Right lobe of liver (tissue), 4 donors: Measurements from ENCODE around the gene TSC22D3.

ENCODE experiments used
- CTCF ChIP-seq, 4 donors: fragments of 200-600 bp in 3 of 4; fragments of 450-650 bp in 1 of 4; IDR thresholded peaks; one replicate each; pipeline versions ENCODE4 v1.5.1 to v1.8.0; 2016 to 2022; ENCODE audit warnings: antibody characterized with exemption in 4 of 4, mild to moderate bottlenecking in 2 of 4
- POLR2A ChIP-seq: fragments of 450-650 bp; IDR thresholded peaks from one replicate; pipeline ENCODE4 v1.6.1; 2017; ENCODE audit warnings: antibody characterized with exemption, mild to moderate bottlenecking
- donor health status: DM: no; HTN: no; CAD: no.
- donor health status: DM: no; HTN: no; CAD: no.
- donor health status: DM: no; HTN: yes; CAD: no.

- no peak for TF ChIP-seq CTCF (IDR thresholded peaks at IDR 0.05)
- no peak for TF ChIP-seq POLR2A
Measured at GRCh38 chrX:107716118-107716684, 59.4 kb downstream of the TSC22D3 start.
